Measurements from ENCODE around the gene ST8SIA1. TPM values are rescaled to one million over a fixed set of nuclear protein-coding genes. Genes with fewer than 3 reads are reported as not detected.

ST8SIA1 gene
- total and polyA plus RNA-seq, 2 of the 4 experiments (the other 2 are of a cell fraction), result not detected

- ChIA-PET POLR2A (ENCODE audit: unreplicated experiment) (no interaction called here), CTCF (no interaction called here)
- ATAC-seq (ENCODE audit: low read depth) (no peak), DNase-seq (no peak)
- Histone ChIP-seq H2BK15ac (ENCODE audit: low read depth, low read length) (no peak overlapping the region), H3K79me1 (ENCODE audit: low read depth in 1 of 2, low read length in 2 of 2) (no peaks in the 10 kb centered on the region), H3K9ac (ENCODE audit: low read depth, low read length) (no peak overlapping the region), H3K4me2 (ENCODE audit: low read depth, low read length) (no peak overlapping the region), H3K14ac (replicated peaks; ENCODE audit: low read depth, low read length) (no peak overlapping the region), H3K4me1 (ENCODE audit: control insufficient read depth, insufficient read depth, low read length) (no peaks in the 10 kb centered on the region), H3K27ac (ENCODE audit: insufficient read depth, low read length) (no peak overlapping the region), H2AK9ac (replicated peaks; ENCODE audit: low read depth, low read length, poor library complexity) (no peak overlapping the region), H3K4ac (ENCODE audit: low read depth, low read length) (no peak overlapping the region), H3K4me3 (ENCODE audit: insufficient read depth, low read depth, low read length) (no peak overlapping the region), H3K27me3 (ENCODE audit: control insufficient read depth, insufficient read depth, low read length) (no peaks in the 10 kb centered on the region), H4K8ac (ENCODE audit: low read depth in 2 of 2, low read length in 2 of 2) (no peak overlapping the region), H2BK5ac (ENCODE audit: low read depth, low read length, poor library complexity, severe bottlenecking) (no peak overlapping the region), H4K91ac (ENCODE audit: insufficient read depth, low read depth, low read length) (no peak overlapping the region), H2AK5ac (ENCODE audit: low read depth, low read length) (no peak overlapping the region), H3K56ac (ENCODE audit: extremely low read depth, insufficient read depth, low read length) (no peak overlapping the region), H4K5ac (ENCODE audit: low read depth, low read length) (no peak overlapping the region), H3K36me3 (ENCODE audit: control insufficient read depth, insufficient read depth, low read length) (no peaks in the 10 kb centered on the region), H2BK120ac (ENCODE audit: low read depth, low read length) (no peak overlapping the region), H2BK20ac (ENCODE audit: low read depth, low read length) (no peak overlapping the region), H3K18ac (ENCODE audit: low read depth, low read length) (no peak overlapping the region), H2AFZ (replicated peaks; ENCODE audit: low read length, poor library complexity) (no peak overlapping the region), H3K23ac (ENCODE audit: low read depth, low read length) (no peak overlapping the region), H3K9me1 (ENCODE audit: insufficient read depth, low read length) (no peaks in the 10 kb centered on the region), H3K9me3 (ENCODE audit: control insufficient read depth, insufficient read depth, low read length) (no peaks in the 10 kb centered on the region), H4K20me1 (ENCODE audit: insufficient read depth, low read length) (no peaks in the 10 kb centered on the region)
- WGBS, 2 experiments (ENCODE audit: extremely low coverage in 2 of 2, insufficient read length in 1 of 2), result no CpG with 5 or more reads among the region's 1 CpG
- BruUV-seq (replicated peaks), result no TSS peak
- dilution Hi-C loops (cut with HindIII; ENCODE audit: low sequenced_read_pairs, unreplicated experiment), result no loop called here
- TF ChIP-seq MXI1 (IDR thresholded peaks at IDR 0.05; ENCODE audit: borderline replicate concordance, low read depth, low read length), result no peak
- no peak for TF ChIP-seq POLR2A (IDR thresholded peaks at IDR 0.05; ENCODE audit: low read depth, low read length)
- no peak for TF ChIP-seq BHLHE40 (IDR thresholded peaks at IDR 0.05; ENCODE audit: low read depth, low read length)
- TF ChIP-seq MAZ (IDR thresholded peaks at IDR 0.05; ENCODE audit: borderline replicate concordance, low read depth, low read length), result no peak
- no peak for TF ChIP-seq NFE2L2 (IDR thresholded peaks at IDR 0.05; ENCODE audit: low read depth, low read length)
- no peak for TF ChIP-seq CEBPB (IDR thresholded peaks at IDR 0.05; ENCODE audit: low read depth, low read length)
- no peak for TF ChIP-seq FOS (IDR thresholded peaks at IDR 0.05; ENCODE audit: low read depth, low read length)
- no peak for TF ChIP-seq CHD1 (IDR thresholded peaks at IDR 0.05; ENCODE audit: low read depth, low read length)
- in situ Hi-C loops (cut with MboI; ENCODE audit: low sequenced_read_pairs), result no loop called here
- intact Hi-C loops (cut with micrococcal nuclease), result no loop called here
Measured at GRCh38 chr12:22180705-22181104, 153.8 kb downstream of the ST8SIA1 start.
